ENCODE results near the gene SLK. TPM values are rescaled to one million over a fixed set of nuclear protein-coding genes. Genes with fewer than 3 reads are reported as not detected.

SLK gene
- total RNA-seq, 1 experiment from 2014 or later = 39.1 TPM

DNA sequence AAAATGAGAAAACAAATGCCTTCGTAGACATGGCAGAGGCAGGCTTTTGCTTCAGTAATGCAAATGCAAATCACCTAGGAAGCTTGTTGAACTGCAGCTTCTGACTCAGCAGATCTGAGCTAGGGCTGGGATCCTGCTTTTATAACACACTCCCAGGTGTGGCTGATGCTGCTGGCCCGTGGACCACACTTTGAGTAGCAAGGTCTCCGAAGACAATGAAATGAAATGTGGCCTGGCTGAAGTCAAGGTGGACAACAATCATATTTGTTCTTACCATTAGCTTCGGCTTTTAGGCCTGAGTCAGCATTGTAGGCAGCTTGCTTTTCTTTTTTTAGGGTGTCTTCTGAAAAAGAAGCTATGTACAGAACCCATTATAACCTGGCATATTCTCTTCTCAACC lies 92.4 kb downstream of the SLK start:
- DNase-seq (ENCODE audit: low spot score) = no peak
- H3K27ac ChIP-seq (ENCODE audit: low read depth, low read length, poor library complexity, severe bottlenecking) = no peak overlapping the region
- H3K27me3 ChIP-seq (replicated peaks; ENCODE audit: insufficient read depth, low read depth, low read length, poor library complexity) = no peaks in the 10 kb centered on the region
- CTCF ChIA-PET = no interaction called here
- no peaks in the 10 kb centered on the region for H3K4me1 ChIP-seq (ENCODE audit: insufficient read depth, low read length, poor library complexity, severe bottlenecking)
- no peaks in the 10 kb centered on the region for H3K36me3 ChIP-seq (ENCODE audit: insufficient read depth, low read length, poor library complexity, severe bottlenecking)
- H3K9me3 ChIP-seq (ENCODE audit: low read depth, low read length, poor library complexity, severe bottlenecking) = no peaks in the 10 kb centered on the region
- no TSS peak for BruUV-seq (replicated peaks)
- no peak for TF ChIP-seq CTCF (conservative IDR thresholded peaks at IDR 0.05; ENCODE audit: low read depth, low read length)
- no peak for TF ChIP-seq EZH2 (IDR thresholded peaks at IDR 0.05; ENCODE audit: borderline replicate concordance, low read depth, low read length, poor library complexity, severe bottlenecking)
- intact Hi-C loops (cut with micrococcal nuclease; ENCODE audit: unreplicated experiment) = no loop called here
- no peak overlapping the region for H3K4me3 ChIP-seq (ENCODE audit: low read depth, low read length, poor library complexity, severe bottlenecking)
- POLR2A ChIA-PET (ENCODE audit: low non-redundant PET) = no interaction called here

GRCh38 chr10:104061196-104061595 lies 94.3 kb downstream of the SLK start:
- ChIA-PET POLR2A (ENCODE audit: low non-redundant PET) (no interaction called here), CTCF (no interaction called here)
- no peaks in the 10 kb centered on the region for H3K4me1 ChIP-seq (ENCODE audit: insufficient read depth, low read length, poor library complexity, severe bottlenecking)
- H3K4me3 ChIP-seq (ENCODE audit: low read depth, low read length, poor library complexity, severe bottlenecking) = no peak overlapping the region
- intact Hi-C loops (cut with micrococcal nuclease; ENCODE audit: unreplicated experiment) = no loop called here
- no peaks in the 10 kb centered on the region for H3K36me3 ChIP-seq (ENCODE audit: insufficient read depth, low read length, poor library complexity, severe bottlenecking)
- no peak for DNase-seq (ENCODE audit: low spot score)
- no peaks in the 10 kb centered on the region for H3K9me3 ChIP-seq (ENCODE audit: low read depth, low read length, poor library complexity, severe bottlenecking)
- no peaks in the 10 kb centered on the region for H3K27me3 ChIP-seq (replicated peaks; ENCODE audit: insufficient read depth, low read depth, low read length, poor library complexity)
- H3K27ac ChIP-seq (ENCODE audit: low read depth, low read length, poor library complexity, severe bottlenecking) = no peak overlapping the region
- BruUV-seq (replicated peaks) = no TSS peak
- TF ChIP-seq CTCF (conservative IDR thresholded peaks at IDR 0.05; ENCODE audit: low read depth, low read length) (no peak), EZH2 (IDR thresholded peaks at IDR 0.05; ENCODE audit: borderline replicate concordance, low read depth, low read length, poor library complexity, severe bottlenecking) (no peak)

GRCh38 chr10:104065748-104066147 lies 98.8 kb downstream of the SLK start:
- H3K27me3 ChIP-seq (replicated peaks; ENCODE audit: insufficient read depth, low read depth, low read length, poor library complexity) = no peaks in the 10 kb centered on the region
- ChIA-PET CTCF (no interaction called here), POLR2A (ENCODE audit: low non-redundant PET) (no interaction called here)
- H3K9me3 ChIP-seq (ENCODE audit: low read depth, low read length, poor library complexity, severe bottlenecking) = no peaks in the 10 kb centered on the region
- H3K27ac ChIP-seq (ENCODE audit: low read depth, low read length, poor library complexity, severe bottlenecking) = no peak overlapping the region
- BruUV-seq (replicated peaks) = no TSS peak
- DNase-seq (ENCODE audit: low spot score) = no peak
- H3K4me3 ChIP-seq (ENCODE audit: low read depth, low read length, poor library complexity, severe bottlenecking) = no peak overlapping the region
- intact Hi-C loops (cut with micrococcal nuclease; ENCODE audit: unreplicated experiment) = no loop called here
- TF ChIP-seq CTCF (conservative IDR thresholded peaks at IDR 0.05; ENCODE audit: low read depth, low read length) (no peak), EZH2 (IDR thresholded peaks at IDR 0.05; ENCODE audit: borderline replicate concordance, low read depth, low read length, poor library complexity, severe bottlenecking) (no peak)
- H3K36me3 ChIP-seq (ENCODE audit: insufficient read depth, low read length, poor library complexity, severe bottlenecking) = no peaks in the 10 kb centered on the region
- H3K4me1 ChIP-seq (ENCODE audit: insufficient read depth, low read length, poor library complexity, severe bottlenecking) = no peaks in the 10 kb centered on the region
